Measurements from ENCODE around the gene DUSP7.

Gene DUSP7

GRCh38 chr3:52056521-52056967, at the start of gene DUSP7:
Gene DUSP7 (minus strand): TSS chr3:52056571. CDS start chr3:52056366, 205 bp downstream.
- H3K27ac ChIP-seq = peak within 1 kb of the TSS; percentile 89
- TF ChIP-seq CTCF (conservative IDR thresholded peaks at IDR 0.05) = no peak

GRCh38 chr3:52104684-52105640, 48.6 kb upstream of the DUSP7 start:
- H3K27ac ChIP-seq = no peak overlapping the region
- no peak for TF ChIP-seq CTCF (conservative IDR thresholded peaks at IDR 0.05)

GRCh38 chr3:52102934-52103333, 46.6 kb upstream of the DUSP7 start:
- no peak for TF ChIP-seq CTCF (conservative IDR thresholded peaks at IDR 0.05)

GRCh38 chr3:52099001-52099401, 42.6 kb upstream of the DUSP7 start:
- no peak for TF ChIP-seq CTCF (conservative IDR thresholded peaks at IDR 0.05)
- H3K27ac ChIP-seq = 0 out of 2 replicates have a peak overlapping the region, but pooled peaks have one; percentile 7

More at GRCh38 chr3:52102934-52103333, 46.6 kb upstream of the DUSP7 start:
- peak overlapping the region; percentile 62 for H3K27ac ChIP-seq

- H3K27ac ChIP-seq = no peak overlapping the region
- no peak for TF ChIP-seq CTCF (conservative IDR thresholded peaks at IDR 0.05)
Observed at GRCh38 chr3:52097851-52098507, 41.6 kb upstream of the DUSP7 start.

GRCh38 chr3:52095990-52096775, 39.8 kb upstream of the DUSP7 start:
- H3K27ac ChIP-seq = no peak overlapping the region
- TF ChIP-seq CTCF (conservative IDR thresholded peaks at IDR 0.05) = no peak
